IMR-90 (cell line): Measurements from ENCODE around the gene USP7. TPM values are rescaled to one million over a fixed set of nuclear protein-coding genes. Genes with fewer than 3 reads are reported as not detected.

ENCODE experiments used
- polyA plus RNA-seq, 3 experiments: library from polyadenylated mRNA; depleted of rRNA; stranded (reverse); fragments of >200 nt; gene quantifications; 2 replicates each; pipeline ENCODE4 v1.2.3, GENCODE V29; 2012; ENCODE audit warnings: low replicate concordance in 1 of 3
- total RNA-seq: library from RNA; depleted of rRNA; stranded (reverse); fragments of >200 nt; gene quantifications from 2 replicates; pipeline ENCODE4 v1.2.3, GENCODE V29; 2012; rRNA removed

USP7 gene
- total and polyA plus RNA-seq, 2 of the 4 experiments (the other 2 are of a cell fraction): 17.8 to 28.3 TPM

Other genes starting within 250 kb of the USP7 start
- gene TMEM186, start 166.3 kb downstream of the USP7 start, total RNA-seq: 5.7 and 5.8 TPM in 2 replicates
- 6.0 and 6.8 TPM in 2 replicates for gene TMEM186, start 166.3 kb downstream of the USP7 start, polyA plus RNA-seq (2012; rRNA removed)
- gene PMM2, start 166.1 kb downstream of the USP7 start, total RNA-seq: 25.8 and 36.1 TPM in 2 replicates
- gene PMM2, start 166.1 kb downstream of the USP7 start, polyA plus RNA-seq (2012; rRNA removed): 38.8 and 38.9 TPM in 2 replicates
- gene CARHSP1, start 94.9 kb downstream of the USP7 start, total RNA-seq: 96.4 and 138 TPM in 2 replicates
- 121 and 150 TPM in 2 replicates for gene CARHSP1, start 94.9 kb downstream of the USP7 start, polyA plus RNA-seq (2012; rRNA removed)
- gene LITAFD, start 81.6 kb downstream of the USP7 start, total RNA-seq: not detected in 2 replicates
- gene LITAFD, start 81.6 kb downstream of the USP7 start, polyA plus RNA-seq (2012; rRNA removed): not detected in 2 replicates
- 56.5 and 81.9 TPM in 2 replicates for gene HAPSTR1, start 127.7 kb upstream of the USP7 start, total RNA-seq
- gene HAPSTR1, start 127.7 kb upstream of the USP7 start, polyA plus RNA-seq (2012; rRNA removed): 18.4 and 22.2 TPM in 2 replicates